Upper lobe of right lung (tissue), 1 donor: Measurements from ENCODE around the gene TNFSF4. TPM values are rescaled to one million over a fixed set of nuclear protein-coding genes. Genes with fewer than 3 reads are reported as not detected.

ENCODE experiments used
- ATAC-seq: fragments of 200-7000 bp; cut with Tn5 transposase; one replicate; pipeline ENCODE4 v1.9.1; 2020; ENCODE audit warnings: mild to moderate bottlenecking, moderate library complexity
- DNase-seq: peaks from one replicate; pipeline ENCODE4 v3.0.0-alpha.2; 2020
- H3K27ac ChIP-seq: fragments of 200-600 bp; one replicate; pipeline ENCODE4 v1.8.0; 2022
- H3K27me3 ChIP-seq: fragments of 200-600 bp; one replicate; pipeline ENCODE4 v1.8.0; 2022; ENCODE audit warnings: mild to moderate bottlenecking
- H3K36me3 ChIP-seq: fragments of 200-600 bp; one replicate; pipeline ENCODE4 v1.8.0; 2022
- H3K4me1 ChIP-seq: fragments of 200-600 bp; one replicate; pipeline ENCODE4 v1.8.0; 2022
- H3K4me3 ChIP-seq: fragments of 200-600 bp; one replicate; pipeline ENCODE4 v1.8.0; 2022; ENCODE audit warnings: mild to moderate bottlenecking
- H3K9me3 ChIP-seq: fragments of 200-600 bp; one replicate; pipeline ENCODE4 v1.8.0; 2022
- intact Hi-C: fragments of 100-400 bp; cut with DNase I; formaldehyde crosslinking; loops from one replicate; pipeline ENCODE4 v1.11.0; 2022
- total RNA-seq: library from RNA; stranded (reverse); fragmentation: NEBNext Ultra II Directional; extraction: Animal tissue kit (Norgen Biotek cat#: 25700); gene quantifications from one replicate; pipeline ENCODE4 v1.2.1, GENCODE V29; 2021
- TF ChIP-seq, protein P1 (sequence below): fragments of 200-600 bp; IDR thresholded peaks from one replicate; pipeline ENCODE4 v1.8.0; 2022; ENCODE audit warnings: antibody characterized with exemption
- donor health status: DM: no; HTN: yes; CAD: no; lungs with severe emphysema.

TNFSF4 gene
- total RNA-seq, 1 donor from 2014 or later, result 0.72 TPM

GRCh38 chr1:173202424-173203145 is 4.5 kb downstream of the TNFSF4 start:
- no peak for DNase-seq
- ATAC-seq, result peak; percentile 85
- Histone ChIP-seq H3K27me3 (no peaks in the 10 kb centered on the region), H3K4me1 (peaks cover 21% of the 10 kb centered on the region), H3K27ac (no peak overlapping the region), H3K36me3 (no peaks in the 10 kb centered on the region), H3K4me3 (no peak overlapping the region), H3K9me3 (no peaks in the 10 kb centered on the region)
- intact Hi-C loops, result loop anchor here (2.0 to 10.0 kb wide), 2 partner anchors 380 to 458 kb away; no protein-coding TSS in a partner anchor
- TF ChIP-seq, protein P1, sequence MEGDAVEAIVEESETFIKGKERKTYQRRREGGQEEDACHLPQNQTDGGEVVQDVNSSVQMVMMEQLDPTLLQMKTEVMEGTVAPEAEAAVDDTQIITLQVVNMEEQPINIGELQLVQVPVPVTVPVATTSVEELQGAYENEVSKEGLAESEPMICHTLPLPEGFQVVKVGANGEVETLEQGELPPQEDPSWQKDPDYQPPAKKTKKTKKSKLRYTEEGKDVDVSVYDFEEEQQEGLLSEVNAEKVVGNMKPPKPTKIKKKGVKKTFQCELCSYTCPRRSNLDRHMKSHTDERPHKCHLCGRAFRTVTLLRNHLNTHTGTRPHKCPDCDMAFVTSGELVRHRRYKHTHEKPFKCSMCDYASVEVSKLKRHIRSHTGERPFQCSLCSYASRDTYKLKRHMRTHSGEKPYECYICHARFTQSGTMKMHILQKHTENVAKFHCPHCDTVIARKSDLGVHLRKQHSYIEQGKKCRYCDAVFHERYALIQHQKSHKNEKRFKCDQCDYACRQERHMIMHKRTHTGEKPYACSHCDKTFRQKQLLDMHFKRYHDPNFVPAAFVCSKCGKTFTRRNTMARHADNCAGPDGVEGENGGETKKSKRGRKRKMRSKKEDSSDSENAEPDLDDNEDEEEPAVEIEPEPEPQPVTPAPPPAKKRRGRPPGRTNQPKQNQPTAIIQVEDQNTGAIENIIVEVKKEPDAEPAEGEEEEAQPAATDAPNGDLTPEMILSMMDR, result peak; percentile 64

DNA sequence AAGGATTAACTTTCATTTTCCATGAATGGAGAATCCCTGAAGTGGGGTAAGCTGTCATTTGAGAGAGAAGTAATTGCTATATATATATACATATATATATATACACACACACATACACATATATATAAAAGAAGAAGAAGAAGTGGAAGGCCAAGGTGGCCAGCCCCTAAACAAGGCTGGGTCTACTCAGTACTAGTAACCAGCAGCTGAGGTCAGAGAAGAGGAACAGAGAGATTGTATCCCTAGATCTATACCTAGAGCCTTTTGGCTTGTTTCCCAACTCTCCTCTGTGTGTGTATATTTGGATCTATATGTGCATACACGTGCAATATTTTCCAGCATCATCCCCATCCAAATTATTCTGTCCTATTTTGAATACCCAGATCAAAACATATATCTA is 5.2 kb downstream of the TNFSF4 start:
- no peak overlapping the region for H3K4me3 ChIP-seq
- H3K27ac ChIP-seq, result no peak overlapping the region
- DNase-seq (no peak), ATAC-seq (no peak)
- no peaks in the 10 kb centered on the region for H3K27me3 ChIP-seq
- TF ChIP-seq, protein P1, result no peak
- no peaks in the 10 kb centered on the region for H3K36me3 ChIP-seq
- intact Hi-C loops, result loop anchor here (2.0 to 10.0 kb wide), 2 partner anchors 379 to 457 kb away; no protein-coding TSS in a partner anchor
- H3K4me1 ChIP-seq, result peaks cover 16% of the 10 kb centered on the region
- H3K9me3 ChIP-seq, result no peaks in the 10 kb centered on the region

GRCh38 chr1:173195596-173196088 is 11.5 kb downstream of the TNFSF4 start:
- H3K9me3 ChIP-seq, result no peaks in the 10 kb centered on the region
- H3K4me3 ChIP-seq, result no peak overlapping the region
- no peaks in the 10 kb centered on the region for H3K36me3 ChIP-seq
- no peak overlapping the region for H3K27ac ChIP-seq
- intact Hi-C loops, result no loop called here
- H3K27me3 ChIP-seq, result no peaks in the 10 kb centered on the region
- ATAC-seq (no peak), DNase-seq (peak; percentile 45)
- TF ChIP-seq, protein P1, result no peak
- H3K4me1 ChIP-seq, result peaks cover 5% of the 10 kb centered on the region

DNA sequence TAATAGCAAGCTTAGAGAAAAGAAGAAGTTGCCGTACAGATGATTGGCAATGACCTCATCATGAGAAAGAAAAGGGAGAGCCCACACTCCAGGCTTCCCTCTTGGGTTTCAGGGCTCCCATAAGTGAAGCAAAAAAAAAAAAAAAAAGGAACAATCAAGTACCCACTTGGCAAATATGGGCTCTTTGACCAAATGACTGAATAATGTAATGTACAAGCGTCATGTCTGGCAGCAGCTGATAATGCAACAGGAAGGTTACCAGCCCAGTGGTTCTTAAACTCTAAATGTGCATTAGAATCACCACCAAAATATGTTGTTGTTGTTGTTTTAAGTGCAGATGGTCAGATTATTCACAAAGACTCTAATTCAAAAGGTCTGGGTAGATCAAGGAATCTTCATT is 13.5 kb downstream of the TNFSF4 start:
- ATAC-seq (peak; percentile 69), DNase-seq (no peak)
- H3K4me1 ChIP-seq, result peaks cover 15% of the 10 kb centered on the region
- no peak overlapping the region for H3K27ac ChIP-seq
- no peaks in the 10 kb centered on the region for H3K27me3 ChIP-seq
- TF ChIP-seq, protein P1, result no peak
- intact Hi-C loops, result no loop called here
- no peak overlapping the region for H3K4me3 ChIP-seq
- no peaks in the 10 kb centered on the region for H3K9me3 ChIP-seq
- no peaks in the 10 kb centered on the region for H3K36me3 ChIP-seq

- Histone ChIP-seq H3K4me3 (no peak overlapping the region), H3K27me3 (no peaks in the 10 kb centered on the region), H3K9me3 (no peaks in the 10 kb centered on the region), H3K4me1 (peaks cover 15% of the 10 kb centered on the region), H3K36me3 (no peaks in the 10 kb centered on the region), H3K27ac (peak overlapping the region; percentile 61)
- TF ChIP-seq, protein P1, result no peak
- ATAC-seq (no peak), DNase-seq (no peak)
- intact Hi-C loops, result no loop called here
These were observed 16.0 kb downstream of the TNFSF4 start for GRCh38 chr1:173191011-173191705.
